Mesenchymal stem cell (in vitro differentiated cells and primary cell): Measurements from ENCODE around the gene SPOCK2.

Source experiments
- DNase-seq: peaks from one replicate; pipeline ENCODE4 v3.0.0-alpha.2; 2013
- H2AFZ ChIP-seq: one replicate; pipeline ENCODE4 v1.6.1; 2013; ENCODE audit warnings: low read depth, mild to moderate bottlenecking, control low read depth, inconsistent platforms, low read length, moderate library complexity
- H2AK5ac ChIP-seq: 2 replicates; pipeline ENCODE4 v1.6.1; 2013; ENCODE audit warnings: low read length, moderate library complexity, mild to moderate bottlenecking, inconsistent platforms; ENCODE audit not compliant: severe bottlenecking
- H2BK120ac ChIP-seq: one replicate; pipeline ENCODE4 v1.6.1; 2013; ENCODE audit warnings: low read depth, mild to moderate bottlenecking, inconsistent platforms, low read length, moderate library complexity
- H2BK12ac ChIP-seq, 2 experiments: one replicate each; pipeline ENCODE4 v1.6.1; 2013; ENCODE audit warnings: inconsistent platforms in 2 of 2, low read length in 2 of 2, mild to moderate bottlenecking in 2 of 2, moderate library complexity in 2 of 2, control low read depth in 1 of 2
- H2BK15ac ChIP-seq: one replicate; pipeline ENCODE4 v1.6.1; 2013; ENCODE audit warnings: mild to moderate bottlenecking, low read depth, inconsistent platforms; ENCODE audit not compliant: poor library complexity, severe bottlenecking
- H2BK5ac ChIP-seq: 2 replicates; pipeline ENCODE4 v1.6.1; 2013; ENCODE audit warnings: low read depth, mild to moderate bottlenecking, low read length, control low read depth, inconsistent platforms; ENCODE audit not compliant: poor library complexity, severe bottlenecking
- H3K14ac ChIP-seq, 2 experiments: one replicate each; pipeline ENCODE4 v1.6.1; 2013; ENCODE audit warnings: inconsistent platforms in 2 of 2, low read length in 2 of 2, control low read depth in 1 of 2, mild to moderate bottlenecking in 1 of 2, moderate library complexity in 1 of 2
- H3K18ac ChIP-seq, 2 experiments: one replicate each; pipeline ENCODE4 v1.6.1; 2013; ENCODE audit warnings: inconsistent platforms in 2 of 2, low read length in 2 of 2, control low read depth in 1 of 2, low read depth in 1 of 2, mild to moderate bottlenecking in 1 of 2
- H3K23ac ChIP-seq, 2 experiments: one replicate each; pipeline ENCODE4 v1.6.1; 2013; ENCODE audit warnings: inconsistent platforms in 2 of 2, low read length in 2 of 2, mild to moderate bottlenecking in 2 of 2, moderate library complexity in 2 of 2, control low read depth in 1 of 2
- H3K27ac ChIP-seq: 2 replicates; pipeline ENCODE4 v1.5.1; 2013; ENCODE audit warnings: mild to moderate bottlenecking, moderate library complexity, low read length, control low read depth, inconsistent platforms; ENCODE audit not compliant: poor library complexity, severe bottlenecking
- H3K27me3 ChIP-seq, 2 experiments: 2 replicates each; pipeline versions ENCODE4 v1.6.1 to v1.7.0; 2013; ENCODE audit warnings: low read length in 2 of 2, mild to moderate bottlenecking in 2 of 2, moderate library complexity in 2 of 2, control low read depth in 1 of 2, inconsistent platforms in 1 of 2; ENCODE audit not compliant: control insufficient read depth in 1 of 2, insufficient read depth in 1 of 2
- H3K36me3 ChIP-seq, 2 experiments: 2 replicates each; pipeline versions ENCODE4 v1.6.1 to v1.7.0; 2013; ENCODE audit warnings: low read length in 2 of 2, control low read depth in 1 of 2, inconsistent platforms in 1 of 2, low read depth in 1 of 2, mild to moderate bottlenecking in 1 of 2; ENCODE audit not compliant: insufficient read depth in 2 of 2, control insufficient read depth in 1 of 2
- H3K4ac ChIP-seq, 2 experiments: one replicate each; pipeline ENCODE4 v1.6.1; 2013; ENCODE audit warnings: inconsistent platforms in 2 of 2, low read length in 2 of 2, mild to moderate bottlenecking in 2 of 2, moderate library complexity in 2 of 2, control low read depth in 1 of 2, low read depth in 1 of 2
- H3K4me1 ChIP-seq: 2 replicates; pipeline ENCODE4 v1.6.1; 2013; ENCODE audit warnings: low read depth, low read length, control low read depth; ENCODE audit not compliant: control insufficient read depth, insufficient read depth
- H3K4me2 ChIP-seq: 2 replicates; pipeline ENCODE4 v1.6.1; 2013; ENCODE audit warnings: low read length, mild to moderate bottlenecking, inconsistent platforms; ENCODE audit not compliant: poor library complexity, severe bottlenecking
- H3K4me3 ChIP-seq, 2 experiments: 2 replicates each; pipeline versions ENCODE4 v1.5.1 to v1.7.0; 2013; ENCODE audit warnings: low read length in 2 of 2, mild to moderate bottlenecking in 2 of 2, control low read depth in 1 of 2, low read depth in 1 of 2; ENCODE audit not compliant: insufficient read depth in 1 of 2
- H3K79me1 ChIP-seq: replicated peaks from 2 replicates; pipeline ENCODE4 v1.6.1; 2013; ENCODE audit warnings: mild to moderate bottlenecking, control low read depth, low read length, inconsistent platforms; ENCODE audit not compliant: poor library complexity, severe bottlenecking
- H3K9ac ChIP-seq: 2 replicates; pipeline ENCODE4 v1.7.0; 2013; ENCODE audit warnings: mild to moderate bottlenecking, low read length, moderate library complexity
- H3K9me3 ChIP-seq: 2 replicates; pipeline ENCODE4 v1.7.0; 2013; ENCODE audit warnings: mild to moderate bottlenecking, low read length; ENCODE audit not compliant: control insufficient read depth
- H4K8ac ChIP-seq: one replicate; pipeline ENCODE4 v1.6.1; 2013; ENCODE audit warnings: inconsistent platforms, mild to moderate bottlenecking, low read length, moderate library complexity
- H4K91ac ChIP-seq: one replicate; pipeline ENCODE4 v1.6.1; 2013; ENCODE audit warnings: mild to moderate bottlenecking, low read length, inconsistent platforms
- WGBS: methylation state at CpG from one replicate; pipeline ENCODE4 v1.1.7; 2013; ENCODE audit warnings: mixed read lengths; 5-methylcytosine and 5-hydroxymethylcytosine counted together

Gene SPOCK2

GRCh38 chr10:72073708-72074573 is 14.4 kb downstream of the SPOCK2 start:
- Histone ChIP-seq H2AK5ac (no peak overlapping the region), H4K91ac (peak overlapping the region; percentile 53), H4K8ac (peak overlapping the region; percentile 9), H2BK12ac (no peak overlapping the region), H3K79me1 (no peaks in the 10 kb centered on the region), H3K4ac (no peak overlapping the region), H3K4me2 (no peak overlapping the region), H3K27ac (no peak overlapping the region), H3K23ac (no peak overlapping the region), H3K9ac (no peak overlapping the region), H3K4me1 (peaks cover 9% of the 10 kb centered on the region), H2BK5ac (no peak overlapping the region), H3K27me3 (peaks cover 17 to 42% of the 10 kb centered on the region in 2 experiments), H3K9me3 (peaks cover 7% of the 10 kb centered on the region), H3K14ac (no peak overlapping the region), H3K36me3 (no peaks in the 10 kb centered on the region), H2BK15ac (no peak overlapping the region), H2BK120ac (no peak overlapping the region), H3K18ac (no peak overlapping the region), H3K4me3 (no peak overlapping the region), H2AFZ (no peak overlapping the region)
- 92% methylated on average over 14 of the region's 14 CpGs for WGBS
- no peak for DNase-seq

GRCh38 chr10:72072639-72073038 is 15.7 kb downstream of the SPOCK2 start:
- DNase-seq: no peak
- no peaks in the 10 kb centered on the region for H3K79me1 ChIP-seq
- no peak overlapping the region for H3K9ac ChIP-seq
- H3K4me2 ChIP-seq: no peak overlapping the region
- H3K27ac ChIP-seq: no peak overlapping the region
- no peak overlapping the region for H2BK12ac ChIP-seq
- H3K4me1 ChIP-seq: peaks cover 14% of the 10 kb centered on the region
- peaks cover 7% of the 10 kb centered on the region for H3K9me3 ChIP-seq
- H3K18ac ChIP-seq: no peak overlapping the region
- WGBS: 94% methylated on average over 5 of the region's 5 CpGs
- no peak overlapping the region for H3K4me3 ChIP-seq
- no peak overlapping the region for H2AFZ ChIP-seq
- no peak overlapping the region for H2BK15ac ChIP-seq
- no peak overlapping the region for H2AK5ac ChIP-seq
- H2BK120ac ChIP-seq: no peak overlapping the region
- no peak overlapping the region for H4K8ac ChIP-seq
- H3K4ac ChIP-seq: no peak overlapping the region
- H3K14ac ChIP-seq: no peak overlapping the region
- H3K36me3 ChIP-seq: no peaks in the 10 kb centered on the region
- H2BK5ac ChIP-seq: no peak overlapping the region
- no peak overlapping the region for H3K23ac ChIP-seq
- no peak overlapping the region for H4K91ac ChIP-seq
- peaks cover 19 to 46% of the 10 kb centered on the region in 2 experiments for H3K27me3 ChIP-seq

GRCh38 chr10:72072046-72072445 is 16.3 kb downstream of the SPOCK2 start:
- H4K91ac ChIP-seq: no peak overlapping the region
- H3K9ac ChIP-seq: no peak overlapping the region
- H3K4me2 ChIP-seq: no peak overlapping the region
- no peak overlapping the region for H2BK5ac ChIP-seq
- DNase-seq: no peak
- no peak overlapping the region for H3K23ac ChIP-seq
- no peaks in the 10 kb centered on the region for H3K36me3 ChIP-seq
- H3K18ac ChIP-seq: no peak overlapping the region
- H3K27ac ChIP-seq: no peak overlapping the region
- H3K14ac ChIP-seq: no peak overlapping the region
- no peak overlapping the region for H2AK5ac ChIP-seq
- no peak overlapping the region for H2BK15ac ChIP-seq
- 93% methylated on average over 4 of the region's 5 CpGs for WGBS
- peaks cover 7% of the 10 kb centered on the region for H3K9me3 ChIP-seq
- no peak overlapping the region for H2BK12ac ChIP-seq
- peaks cover 15% of the 10 kb centered on the region for H3K4me1 ChIP-seq
- no peak overlapping the region for H2AFZ ChIP-seq
- H3K79me1 ChIP-seq: no peaks in the 10 kb centered on the region
- H3K27me3 ChIP-seq: peaks cover 25 to 52% of the 10 kb centered on the region in 2 experiments
- H4K8ac ChIP-seq: no peak overlapping the region
- no peak overlapping the region for H3K4me3 ChIP-seq
- no peak overlapping the region for H2BK120ac ChIP-seq
- no peak overlapping the region for H3K4ac ChIP-seq

GRCh38 chr10:72069751-72070526 is 18.4 kb downstream of the SPOCK2 start:
- Histone ChIP-seq H3K4me1 (peaks cover 18% of the 10 kb centered on the region), H3K36me3 (no peaks in the 10 kb centered on the region), H3K9ac (no peak overlapping the region), H2BK15ac (no peak overlapping the region), H3K9me3 (peaks cover 7% of the 10 kb centered on the region), H4K91ac (peak overlapping the region; percentile 32), H2AFZ (no peak overlapping the region), H3K23ac (no peak overlapping the region), H3K4me3 (no peak overlapping the region), H3K4ac (no peak overlapping the region), H2BK12ac (no peak overlapping the region), H3K27me3 (peaks cover 15 to 46% of the 10 kb centered on the region in 2 experiments), H3K79me1 (no peaks in the 10 kb centered on the region), H3K4me2 (no peak overlapping the region), H4K8ac (peak overlapping the region; percentile 59), H3K18ac (no peak overlapping the region), H2BK5ac (no peak overlapping the region), H2BK120ac (no peak overlapping the region), H3K14ac (no peak overlapping the region), H3K27ac (no peak overlapping the region), H2AK5ac (peak overlapping the region; percentile 11)
- WGBS: 85% methylated on average over 7 of the region's 7 CpGs
- no peak for DNase-seq
